A673 (cell line): ENCODE data around the gene NHERF1. TPM values are rescaled to one million over a fixed set of nuclear protein-coding genes. Genes with fewer than 3 reads are reported as not detected.

Source experiments
- BruUV-seq: library from RNA; stranded (reverse); fragments of 400-500 nt; replicated peaks from 2 replicates; lab custom pipeline; 2021; lab: Mats Ljungman, UMichigan
- CTCF ChIA-PET: fragments of 300-600 bp; sonication (Branson Sonifier 250); formaldehyde crosslinking; loops from one replicate; lab custom pipeline; 2022; ENCODE audit warnings: antibody characterized with exemption; lab: Charles Lee
- POLR2A ChIA-PET: fragments of 300-600 bp; sonication (Branson Sonifier 250); formaldehyde crosslinking; loops from one replicate; lab custom pipeline; 2022; ENCODE audit warnings: antibody characterized with exemption; ENCODE audit not compliant: low non-redundant PET; lab: Charles Lee
- DNase-seq: peaks from one replicate; pipeline ENCODE4 v3.0.0-alpha.2; 2015; ENCODE audit warnings: low spot score
- H3K27ac ChIP-seq: fragments of 200-600 bp; sonication (generic); 2 replicates; pipeline ENCODE4 v1.5.1; 2016; ENCODE audit warnings: mixed run types, low read depth, mild to moderate bottlenecking, mixed read lengths, antibody characterized with exemption, low read length; ENCODE audit not compliant: poor library complexity, severe bottlenecking
- H3K27me3 ChIP-seq: fragments of 200-600 bp; sonication (generic); replicated peaks from 2 replicates; pipeline ENCODE4 v1.6.1; 2017; ENCODE audit warnings: mixed run types, low read depth, mild to moderate bottlenecking, mixed read lengths, antibody characterized with exemption, low read length; ENCODE audit not compliant: insufficient read depth, poor library complexity
- H3K36me3 ChIP-seq: fragments of 200-600 bp; sonication (generic); 2 replicates; pipeline ENCODE4 v1.6.1; 2016; ENCODE audit warnings: mixed run types, mild to moderate bottlenecking, mixed read lengths, antibody characterized with exemption, low read length; ENCODE audit not compliant: insufficient read depth, poor library complexity, severe bottlenecking
- H3K4me1 ChIP-seq: fragments of 200-600 bp; sonication (generic); 2 replicates; pipeline ENCODE4 v1.6.1; 2017; ENCODE audit warnings: mixed run types, mild to moderate bottlenecking, mixed read lengths, antibody characterized with exemption, low read length; ENCODE audit not compliant: insufficient read depth, poor library complexity, severe bottlenecking
- H3K4me3 ChIP-seq: fragments of 200-600 bp; sonication (generic); 2 replicates; pipeline ENCODE4 v1.5.1; 2016; ENCODE audit warnings: low read depth, mixed run types, mild to moderate bottlenecking, mixed read lengths, low read length; ENCODE audit not compliant: poor library complexity, severe bottlenecking
- H3K9me3 ChIP-seq: fragments of 200-600 bp; sonication (generic); 2 replicates; pipeline ENCODE4 v1.6.1; 2016; ENCODE audit warnings: mixed run types, low read depth, mild to moderate bottlenecking, mixed read lengths, antibody characterized with exemption, low read length; ENCODE audit not compliant: poor library complexity, severe bottlenecking
- CTCF ChIP-seq: fragments of 300-800, 200-600 bp; sonication (generic); conservative IDR thresholded peaks from 2 replicates; pipeline ENCODE4 v1.5.1; 2017; ENCODE audit warnings: low read depth, mild to moderate bottlenecking, antibody characterized with exemption, low read length, moderate library complexity, mixed read lengths
- EZH2 ChIP-seq: fragments of 200-600 bp; sonication (generic); IDR thresholded peaks from 2 replicates; pipeline ENCODE4 v1.6.1; 2017; ENCODE audit warnings: borderline replicate concordance, low read depth, mild to moderate bottlenecking, mixed read lengths, antibody characterized with exemption, low read length; ENCODE audit not compliant: poor library complexity, severe bottlenecking
- intact Hi-C: fragments of 100-400 bp; cut with micrococcal nuclease; formaldehyde crosslinking; loops from one replicate; pipeline ENCODE4 v1.10.0; 2022; ENCODE audit not compliant: unreplicated experiment
- total RNA-seq: library from RNA; stranded (reverse); gene quantifications from 2 replicates; pipeline ENCODE4 v1.2.3, GENCODE V29; 2021

Gene NHERF1
- total RNA-seq, 1 experiment from 2014 or later: 33.8 TPM

GRCh38 chr17:74785981-74786360 is 37.5 kb downstream of the NHERF1 start:
- Histone ChIP-seq H3K4me1 (no peaks in the 10 kb centered on the region), H3K27ac (no peak overlapping the region), H3K36me3 (peaks cover 6% of the 10 kb centered on the region), H3K9me3 (no peaks in the 10 kb centered on the region), H3K4me3 (no peak overlapping the region), H3K27me3 (no peaks in the 10 kb centered on the region)
- no TSS peak for BruUV-seq
- DNase-seq: no peak
- ChIA-PET POLR2A (no interaction called here), CTCF (no interaction called here)
- TF ChIP-seq CTCF (no peak), EZH2 (no peak)
- intact Hi-C loops: no loop called here

GRCh38 chr17:74786431-74787055 is 38.1 kb downstream of the NHERF1 start:
- BruUV-seq: no TSS peak

More at GRCh38 chr17:74786431-74787055, 38.1 kb downstream of the NHERF1 start:
- no peak for DNase-seq
- Histone ChIP-seq H3K36me3 (peaks cover 6% of the 10 kb centered on the region), H3K4me3 (no peak overlapping the region), H3K9me3 (no peaks in the 10 kb centered on the region), H3K27ac (no peak overlapping the region), H3K4me1 (no peaks in the 10 kb centered on the region), H3K27me3 (no peaks in the 10 kb centered on the region)
- intact Hi-C loops: no loop called here
- TF ChIP-seq EZH2 (no peak), CTCF (no peak)
- ChIA-PET CTCF (no interaction called here), POLR2A (no interaction called here)
